SU-DHL-6 (cell line): Measurements from ENCODE around the gene P2RX3.
"Not testable (repeated sequence)": the region's sequence is repeated elsewhere in the genome, so short reads cannot be mapped to it uniquely, and the experiment has no call there.

Source experiments
- H2AFZ ChIP-seq: fragments of 200-600 bp; sonication (generic); 2 replicates; pipeline ENCODE4 v1.6.1; 2014; ENCODE audit warnings: low read depth, mild to moderate bottlenecking, moderate library complexity, mixed read lengths, antibody characterized with exemption, low read length; ENCODE audit not compliant: severe bottlenecking
- H3F3A ChIP-seq: fragments of 200-600 bp; shearing (Covaris generic); 2 replicates; pipeline ENCODE4 v1.6.0; 2016; ENCODE audit warnings: antibody characterized with exemption, mild to moderate bottlenecking; ENCODE audit not compliant: insufficient read depth
- H3K27ac ChIP-seq: fragments of 200-600 bp; sonication (generic); 2 replicates; pipeline ENCODE4 v1.5.1; 2016; ENCODE audit warnings: low read depth, mild to moderate bottlenecking, low read length, moderate library complexity, mixed read lengths
- H3K27me3 ChIP-seq: fragments of 200-600 bp; sonication (generic), shearing (Covaris generic); 2 replicates; pipeline ENCODE4 v1.6.0; 2014; ENCODE audit warnings: mild to moderate bottlenecking, low read length
- H3K36me3 ChIP-seq: fragments of 200-600 bp; sonication (generic); 2 replicates; pipeline ENCODE4 v1.6.1; 2014; ENCODE audit warnings: mild to moderate bottlenecking, low read length, mixed read lengths
- H3K4me2 ChIP-seq: fragments of 300-600, 200-600 bp; shearing (Covaris generic), sonication (generic); 2 replicates; pipeline ENCODE4 v1.6.0; 2014; ENCODE audit warnings: low read length, low read depth, mild to moderate bottlenecking; ENCODE audit not compliant: poor library complexity, severe bottlenecking
- H3K4me3 ChIP-seq: fragments of 200-600 bp; sonication (generic); 2 replicates; pipeline ENCODE4 v1.5.1; 2014; ENCODE audit warnings: antibody characterized with exemption, low read length, mild to moderate bottlenecking, mixed read lengths; ENCODE audit not compliant: insufficient read depth, poor library complexity, severe bottlenecking
- H3K79me2 ChIP-seq: fragments of 200-600 bp; sonication (generic); 2 replicates; pipeline ENCODE4 v1.6.1; 2014; ENCODE audit warnings: mild to moderate bottlenecking, low read length, moderate library complexity; ENCODE audit not compliant: insufficient read depth
- H3K9ac ChIP-seq: fragments of 200-600 bp; sonication (generic); 2 replicates; pipeline ENCODE4 v1.7.0; 2014; ENCODE audit warnings: mild to moderate bottlenecking, low read length
- H3K9me2 ChIP-seq: fragments of 200-600 bp; sonication (generic); replicated peaks from 2 replicates; pipeline ENCODE4 v1.6.1; 2014; ENCODE audit warnings: low read length; ENCODE audit not compliant: insufficient read depth
- H3K9me3 ChIP-seq: fragments of 200-600 bp; sonication (generic); 2 replicates; pipeline ENCODE4 v1.6.1; 2014; ENCODE audit warnings: low read length, mixed read lengths; ENCODE audit not compliant: insufficient read depth
- H4K20me1 ChIP-seq: fragments of 200-600 bp; sonication (generic); 2 replicates; pipeline ENCODE4 v1.6.1; 2014; ENCODE audit warnings: low read depth, mild to moderate bottlenecking, antibody characterized with exemption, low read length, moderate library complexity, mixed read lengths
- EZH2phosphoT487 ChIP-seq: fragments of 200-600 bp; sonication (generic), shearing (Covaris generic); conservative IDR thresholded peaks from 2 replicates; pipeline ENCODE4 v1.6.1; 2018; ENCODE audit warnings: mild to moderate bottlenecking, antibody characterized with exemption, low read length, moderate library complexity, mixed read lengths
- TF ChIP-seq, protein P1 (sequence below): fragments of 200-600 bp; sonication (generic); IDR thresholded peaks from one replicate; pipeline ENCODE4 v1.5.1; 2017; ENCODE audit warnings: antibody characterized with exemption, mild to moderate bottlenecking, low read length, moderate library complexity; ENCODE audit not compliant: insufficient read depth, poor library complexity, severe bottlenecking

The P2RX3 gene

GRCh38 chr11:57294225-57295131, 43.7 kb upstream of the P2RX3 start:
- Histone ChIP-seq H3F3A (no peaks in the 10 kb centered on the region), H3K4me2 (no peak overlapping the region), H3K27ac (no peak overlapping the region), H2AFZ (no peak overlapping the region), H3K36me3 (no peaks in the 10 kb centered on the region), H3K9ac (no peak overlapping the region), H4K20me1 (no peaks in the 10 kb centered on the region), H3K4me3 (no peak overlapping the region), H3K79me2 (no peaks in the 10 kb centered on the region), H3K9me2 (no peaks in the 10 kb centered on the region), H3K27me3 (no peaks in the 10 kb centered on the region), H3K9me3 (no peaks in the 10 kb centered on the region)
- no peak for TF ChIP-seq EZH2phosphoT487
- TF ChIP-seq, protein P1, sequence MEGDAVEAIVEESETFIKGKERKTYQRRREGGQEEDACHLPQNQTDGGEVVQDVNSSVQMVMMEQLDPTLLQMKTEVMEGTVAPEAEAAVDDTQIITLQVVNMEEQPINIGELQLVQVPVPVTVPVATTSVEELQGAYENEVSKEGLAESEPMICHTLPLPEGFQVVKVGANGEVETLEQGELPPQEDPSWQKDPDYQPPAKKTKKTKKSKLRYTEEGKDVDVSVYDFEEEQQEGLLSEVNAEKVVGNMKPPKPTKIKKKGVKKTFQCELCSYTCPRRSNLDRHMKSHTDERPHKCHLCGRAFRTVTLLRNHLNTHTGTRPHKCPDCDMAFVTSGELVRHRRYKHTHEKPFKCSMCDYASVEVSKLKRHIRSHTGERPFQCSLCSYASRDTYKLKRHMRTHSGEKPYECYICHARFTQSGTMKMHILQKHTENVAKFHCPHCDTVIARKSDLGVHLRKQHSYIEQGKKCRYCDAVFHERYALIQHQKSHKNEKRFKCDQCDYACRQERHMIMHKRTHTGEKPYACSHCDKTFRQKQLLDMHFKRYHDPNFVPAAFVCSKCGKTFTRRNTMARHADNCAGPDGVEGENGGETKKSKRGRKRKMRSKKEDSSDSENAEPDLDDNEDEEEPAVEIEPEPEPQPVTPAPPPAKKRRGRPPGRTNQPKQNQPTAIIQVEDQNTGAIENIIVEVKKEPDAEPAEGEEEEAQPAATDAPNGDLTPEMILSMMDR, result no peak

DNA sequence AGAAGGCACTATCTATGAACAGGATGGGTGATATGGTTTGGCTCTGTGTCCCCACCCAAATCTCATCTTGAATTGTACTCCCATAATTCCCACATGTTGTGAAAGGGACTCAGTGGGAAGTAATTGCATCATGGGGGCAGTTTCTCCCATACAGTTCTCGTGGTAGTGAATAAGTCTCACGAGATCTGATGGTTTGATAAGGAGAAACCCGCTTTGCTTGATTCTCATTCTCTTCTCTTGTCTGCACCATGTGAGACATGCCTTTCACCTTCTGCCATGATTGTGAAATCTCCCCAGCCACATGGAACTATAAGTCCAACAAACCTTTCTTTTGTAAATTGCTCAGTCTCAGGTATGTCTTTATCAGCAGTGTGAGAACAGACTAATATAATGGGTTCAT, 41.9 kb upstream of the P2RX3 start:
- not testable (repeated sequence) for H3K9me2 ChIP-seq, H3K27ac ChIP-seq, H3K36me3 ChIP-seq, H3K4me3 ChIP-seq, H3K79me2 ChIP-seq, H3F3A ChIP-seq, H2AFZ ChIP-seq, H3K4me2 ChIP-seq, H3K27me3 ChIP-seq, H3K9me3 ChIP-seq, H3K9ac ChIP-seq, H4K20me1 ChIP-seq

- Histone ChIP-seq H3K9ac (no peak overlapping the region), H3F3A (no peaks in the 10 kb centered on the region), H3K9me2 (no peaks in the 10 kb centered on the region), H3K79me2 (no peaks in the 10 kb centered on the region), H3K4me2 (no peak overlapping the region), H3K4me3 (no peak overlapping the region), H2AFZ (no peak overlapping the region), H3K9me3 (no peaks in the 10 kb centered on the region), H3K36me3 (no peaks in the 10 kb centered on the region), H3K27me3 (no peaks in the 10 kb centered on the region), H3K27ac (no peak overlapping the region), H4K20me1 (no peaks in the 10 kb centered on the region)
- no peak for TF ChIP-seq EZH2phosphoT487
- TF ChIP-seq, protein P1, result no peak
Measured at GRCh38 chr11:57297221-57297620, 40.9 kb upstream of the P2RX3 start.

- TF ChIP-seq, protein P1, result no peak
- no peak for TF ChIP-seq EZH2phosphoT487
- no peak overlapping the region for H3K9ac ChIP-seq
- H3K27me3 ChIP-seq, result no peaks in the 10 kb centered on the region
- no peak overlapping the region for H2AFZ ChIP-seq
- H3K4me3 ChIP-seq, result no peak overlapping the region
- H3K79me2 ChIP-seq, result no peaks in the 10 kb centered on the region
- H3K36me3 ChIP-seq, result no peaks in the 10 kb centered on the region
- no peak overlapping the region for H3K27ac ChIP-seq
- H3K4me2 ChIP-seq, result no peak overlapping the region
- no peaks in the 10 kb centered on the region for H3K9me2 ChIP-seq
- no peaks in the 10 kb centered on the region for H4K20me1 ChIP-seq
- no peaks in the 10 kb centered on the region for H3K9me3 ChIP-seq
- H3F3A ChIP-seq, result no peaks in the 10 kb centered on the region
Measured at GRCh38 chr11:57299150-57299737, 38.9 kb upstream of the P2RX3 start.
